Glutamatergic neuron (in vitro differentiated cells): Measurements from ENCODE around the gene MORN4. TPM values are rescaled to one million over a fixed set of nuclear protein-coding genes. Genes with fewer than 3 reads are reported as not detected.
"Not testable (repeated sequence)": the region's sequence is repeated elsewhere in the genome, so short reads cannot be mapped to it uniquely, and the experiment has no call there.

Experiments
- DNase-seq: peaks from one replicate; pipeline ENCODE4 v3.0.0; 2022
- H3K27ac Mint-ChIP-seq: one replicate; pipeline ENCODE4 v1.8.0; 2020; ENCODE audit warnings: mild to moderate bottlenecking, mixed read lengths, inconsistent platforms; ENCODE audit not compliant: unreplicated experiment
- H3K27me3 Mint-ChIP-seq: one replicate; pipeline ENCODE4 v1.8.0; 2020; ENCODE audit warnings: mild to moderate bottlenecking, moderate library complexity, mixed read lengths, inconsistent platforms; ENCODE audit not compliant: unreplicated experiment
- H3K36me3 Mint-ChIP-seq: one replicate; pipeline ENCODE4 v1.8.0; 2020; ENCODE audit warnings: mild to moderate bottlenecking, mixed read lengths, inconsistent platforms; ENCODE audit not compliant: unreplicated experiment
- H3K4me1 Mint-ChIP-seq: one replicate; pipeline ENCODE4 v1.8.0; 2020; ENCODE audit warnings: mild to moderate bottlenecking, low read depth, mixed read lengths, inconsistent platforms; ENCODE audit not compliant: unreplicated experiment
- H3K4me3 Mint-ChIP-seq: one replicate; pipeline ENCODE4 v1.8.0; 2020; ENCODE audit warnings: mild to moderate bottlenecking, mixed read lengths, inconsistent platforms; ENCODE audit not compliant: unreplicated experiment
- H3K9me3 Mint-ChIP-seq: one replicate; pipeline ENCODE4 v1.8.0; 2020; ENCODE audit warnings: mild to moderate bottlenecking, moderate library complexity, mixed read lengths, inconsistent platforms; ENCODE audit not compliant: unreplicated experiment
- total RNA-seq: library from RNA; stranded (reverse); fragmentation: NEBNext Ultra II Directional; extraction: Animal tissue kit (Norgen Biotek cat#: 25700); gene quantifications from one replicate; pipeline ENCODE4 v1.2.1, GENCODE V29; 2021; ENCODE audit not compliant: unreplicated experiment
- TF ChIP-seq, protein P1 (sequence below): fragments of 200-600 bp; sonication (generic); IDR thresholded peaks from one replicate; pipeline ENCODE4 v1.5.0; 2021; ENCODE audit not compliant: partially characterized antibody, unreplicated experiment

MORN4 gene
- total RNA-seq, 1 donor from 2014 or later = 31.4 TPM

DNA sequence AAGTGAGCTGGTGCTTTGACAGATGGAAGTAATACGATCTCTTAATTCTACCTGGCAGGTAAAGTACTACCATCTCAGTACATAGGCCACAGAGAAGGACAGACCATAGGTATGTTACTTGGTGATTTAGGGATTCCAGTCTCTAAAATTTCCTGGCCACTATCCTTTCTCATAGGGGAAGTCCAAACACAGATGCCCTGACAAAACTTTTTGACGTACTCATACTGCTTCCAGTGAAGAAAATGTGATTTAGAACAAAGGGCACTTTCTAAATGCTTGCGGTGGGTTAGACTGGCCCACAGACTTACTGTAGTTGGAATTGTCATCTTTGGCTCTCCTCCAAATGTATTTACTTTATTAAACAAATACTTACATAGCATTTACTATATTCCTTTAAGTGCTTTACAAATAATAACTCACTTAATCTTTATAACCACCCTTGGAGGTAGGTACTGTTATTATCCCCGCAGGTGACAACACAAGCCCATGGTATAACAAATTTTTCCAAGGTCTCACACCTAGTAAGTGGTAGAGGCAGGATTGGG, 10.2 kb upstream of the MORN4 start:
- TF ChIP-seq, protein P1, sequence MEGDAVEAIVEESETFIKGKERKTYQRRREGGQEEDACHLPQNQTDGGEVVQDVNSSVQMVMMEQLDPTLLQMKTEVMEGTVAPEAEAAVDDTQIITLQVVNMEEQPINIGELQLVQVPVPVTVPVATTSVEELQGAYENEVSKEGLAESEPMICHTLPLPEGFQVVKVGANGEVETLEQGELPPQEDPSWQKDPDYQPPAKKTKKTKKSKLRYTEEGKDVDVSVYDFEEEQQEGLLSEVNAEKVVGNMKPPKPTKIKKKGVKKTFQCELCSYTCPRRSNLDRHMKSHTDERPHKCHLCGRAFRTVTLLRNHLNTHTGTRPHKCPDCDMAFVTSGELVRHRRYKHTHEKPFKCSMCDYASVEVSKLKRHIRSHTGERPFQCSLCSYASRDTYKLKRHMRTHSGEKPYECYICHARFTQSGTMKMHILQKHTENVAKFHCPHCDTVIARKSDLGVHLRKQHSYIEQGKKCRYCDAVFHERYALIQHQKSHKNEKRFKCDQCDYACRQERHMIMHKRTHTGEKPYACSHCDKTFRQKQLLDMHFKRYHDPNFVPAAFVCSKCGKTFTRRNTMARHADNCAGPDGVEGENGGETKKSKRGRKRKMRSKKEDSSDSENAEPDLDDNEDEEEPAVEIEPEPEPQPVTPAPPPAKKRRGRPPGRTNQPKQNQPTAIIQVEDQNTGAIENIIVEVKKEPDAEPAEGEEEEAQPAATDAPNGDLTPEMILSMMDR = no peak
- Mint-ChIP-seq H3K4me3 (no peak overlapping the region), H3K27ac (no peak overlapping the region), H3K27me3 (peaks cover 8% of the 10 kb centered on the region), H3K4me1 (peaks cover 5% of the 10 kb centered on the region), H3K9me3 (peaks cover 2% of the 10 kb centered on the region), H3K36me3 (no peaks in the 10 kb centered on the region)
- DNase-seq = no peak

- not testable (repeated sequence) for H3K27me3 Mint-ChIP-seq, H3K27ac Mint-ChIP-seq, H3K4me1 Mint-ChIP-seq, H3K9me3 Mint-ChIP-seq, DNase-seq, H3K36me3 Mint-ChIP-seq
- H3K4me3 Mint-ChIP-seq = peak overlapping the region; percentile 68
Observed at GRCh38 chr10:97642471-97643159, 9.3 kb upstream of the MORN4 start.

GRCh38 chr10:97640868-97641811, 7.8 kb upstream of the MORN4 start:
- Mint-ChIP-seq H3K27me3 (peaks cover 8% of the 10 kb centered on the region), H3K4me3 (peak overlapping the region; percentile 99), H3K36me3 (no peaks in the 10 kb centered on the region), H3K9me3 (peaks cover 2% of the 10 kb centered on the region), H3K4me1 (peaks cover 4% of the 10 kb centered on the region), H3K27ac (peak overlapping the region; percentile 82)
- TF ChIP-seq, protein P1 = no peak
- peak; percentile 48 for DNase-seq

DNA sequence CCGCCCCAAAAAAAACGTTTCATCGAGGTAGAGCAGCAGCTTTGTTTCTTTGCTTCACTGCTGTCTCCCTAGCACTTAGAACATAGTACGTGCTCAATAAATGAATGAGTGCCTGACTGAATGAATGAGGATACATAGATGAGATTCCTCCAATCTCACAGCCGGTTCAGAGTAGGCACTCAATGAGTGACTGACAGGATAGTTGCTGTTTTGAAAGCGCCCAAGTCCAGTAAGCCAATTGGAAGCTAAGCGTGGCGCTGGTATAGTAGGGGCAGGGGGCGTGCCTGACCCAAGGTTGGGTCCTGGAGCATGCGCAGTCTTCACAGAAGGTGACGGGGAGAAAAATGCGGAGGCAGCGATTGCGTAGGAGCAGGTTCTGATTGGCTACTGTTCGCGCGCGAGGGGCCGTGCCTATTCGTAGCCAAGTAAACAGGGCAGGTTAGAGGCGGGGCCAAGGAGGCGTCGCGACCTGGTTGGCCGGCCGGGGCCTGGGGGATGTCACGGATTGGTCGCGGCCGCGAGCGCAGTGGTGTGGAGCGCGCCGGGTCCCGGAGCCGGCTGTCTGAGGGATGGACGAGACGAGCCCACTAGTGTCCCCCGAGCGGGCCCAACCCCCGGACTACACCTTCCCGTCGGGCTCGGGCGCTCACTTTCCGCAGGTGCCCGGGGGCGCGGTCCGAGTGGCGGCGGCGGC, 7.0 kb upstream of the MORN4 start, which contains the start of gene PI4K2A:
Gene PI4K2A, plus strand, starts transcription at position 498 of the 694 bp plus-strand sequence. Its CDS starts 72 bp downstream, at position 570.
- Mint-ChIP-seq H3K4me1 (peaks cover 4% of the 10 kb centered on the region), H3K27me3 (peaks cover 8% of the 10 kb centered on the region), H3K27ac (peak within 1 kb of the TSS; percentile 82), H3K9me3 (peaks cover 2% of the 10 kb centered on the region), H3K4me3 (peak within 1 kb of the TSS; percentile 99), H3K36me3 (no peaks in the 10 kb centered on the region)
- DNase-seq = peak; percentile 99
- TF ChIP-seq, protein P1 = no peak

- not testable (repeated sequence) for H3K27me3 Mint-ChIP-seq, H3K9me3 Mint-ChIP-seq, H3K36me3 Mint-ChIP-seq, H3K27ac Mint-ChIP-seq, H3K4me3 Mint-ChIP-seq, DNase-seq, H3K4me1 Mint-ChIP-seq
Observed at GRCh38 chr10:97639090-97639489, 5.8 kb upstream of the MORN4 start.
